GM10248 (cell line): ENCODE results near the gene PRTG.

Experiments
- CTCF ChIA-PET: fragments of 300-600 bp; sonication (Branson Sonifier 250); formaldehyde crosslinking; extraction: SDS; loops from one replicate; lab custom pipeline; 2021; ENCODE audit warnings: antibody characterized with exemption; lab: Yijun Ruan, JAX
- POLR2A ChIA-PET: fragments of 350-650 bp; sonication (Branson Sonifier 250); formaldehyde crosslinking; extraction: SDS; loops from one replicate; lab custom pipeline; 2020; ENCODE audit warnings: antibody characterized with exemption; lab: Yijun Ruan, JAX
- DNase-seq: peaks from one replicate; pipeline ENCODE4 v3.0.0; 2012; ENCODE audit errors: extremely low spot score
- CTCF ChIP-seq: IDR thresholded peaks from 2 replicates; pipeline ENCODE4 v1.5.1; 2012; ENCODE audit warnings: mild to moderate bottlenecking, low read depth; ENCODE audit errors: extremely low read depth, missing control alignments, control extremely low read depth

The PRTG gene

GRCh38 chr15:55649058-55649423 is 93.9 kb downstream of the PRTG start:
- no peak for TF ChIP-seq CTCF
- POLR2A ChIA-PET = no interaction called here
- no peak for DNase-seq
- CTCF ChIA-PET = interaction anchor here (0.7 to 5.7 kb wide), 18 partner anchors 10 to 404 kb away, joined by 3 to 53 read pairs (median 5); no protein-coding TSS in a partner anchor

- ChIA-PET POLR2A (no interaction called here), CTCF (interaction anchor here (1.2 to 3.6 kb wide), 6 partner anchors 8 to 161 kb away, joined by 3 to 11 read pairs (median 4); no protein-coding TSS in a partner anchor)
- no peak for DNase-seq
- no peak for TF ChIP-seq CTCF
Observed at GRCh38 chr15:55638764-55639163, 104.2 kb downstream of the PRTG start.

DNA sequence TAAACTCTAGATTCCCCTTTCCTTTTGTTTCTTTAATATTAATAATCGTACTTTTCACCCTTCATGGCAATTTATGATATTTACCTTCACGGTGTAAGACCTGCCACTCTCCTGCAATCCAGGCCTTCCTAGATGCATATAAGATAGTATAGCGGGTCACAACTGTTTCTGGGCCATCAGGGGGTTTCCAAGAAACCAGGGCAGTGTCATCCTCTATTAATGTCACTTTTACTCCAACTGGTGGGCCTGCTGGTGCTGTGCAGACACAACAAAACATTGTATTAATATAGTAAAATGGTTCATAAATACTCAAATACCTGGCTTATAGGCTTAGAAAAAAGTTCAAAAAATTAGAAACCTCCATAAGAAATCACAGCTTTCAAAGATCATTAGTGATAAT is 105.9 kb downstream of the PRTG start:
- ChIA-PET CTCF (interaction anchor here (1.6 to 3.6 kb wide), 3 partner anchors 13 to 123 kb away, joined by 5 to 11 read pairs (median 11); no protein-coding TSS in a partner anchor), POLR2A (no interaction called here)
- no peak for TF ChIP-seq CTCF
- DNase-seq = no peak

DNA sequence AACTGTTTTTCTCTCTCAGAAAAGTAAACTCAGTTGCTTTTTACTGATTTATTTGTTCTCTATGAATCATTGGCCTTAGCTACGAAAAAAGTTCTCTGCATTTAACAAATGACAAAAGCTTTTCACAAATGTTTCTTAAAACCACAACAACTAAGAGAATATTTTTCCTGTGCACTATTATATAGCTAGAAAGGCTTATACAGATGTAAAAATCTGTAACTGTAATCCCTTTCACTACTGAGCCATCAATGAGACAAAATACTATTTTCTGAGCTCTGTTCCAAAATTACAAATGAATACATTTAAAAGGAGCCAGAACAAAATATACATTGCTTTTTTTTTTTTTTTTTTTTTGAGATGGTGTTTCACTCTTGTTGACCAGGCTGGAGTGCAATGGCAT is 109.2 kb downstream of the PRTG start:
- no peak for DNase-seq
- no peak for TF ChIP-seq CTCF
- ChIA-PET POLR2A (interaction anchor here (0.7 kb wide), 1 partner anchor 1871 kb away, joined by 5 read pairs; no protein-coding TSS in a partner anchor), CTCF (no interaction called here)

GRCh38 chr15:55632434-55632833 is 110.5 kb downstream of the PRTG start:
- CTCF ChIA-PET = no interaction called here
- DNase-seq = no peak
- POLR2A ChIA-PET = no interaction called here
- no peak for TF ChIP-seq CTCF

- no peak for DNase-seq
- POLR2A ChIA-PET = no interaction called here
- TF ChIP-seq CTCF = no peak
- CTCF ChIA-PET = interaction anchor here (0.9 to 1.2 kb wide), 2 partner anchors 13 to 215 kb away, joined by 3 read pairs; no protein-coding TSS in a partner anchor
Observed at GRCh38 chr15:55630858-55631257, 112.1 kb downstream of the PRTG start.

DNA sequence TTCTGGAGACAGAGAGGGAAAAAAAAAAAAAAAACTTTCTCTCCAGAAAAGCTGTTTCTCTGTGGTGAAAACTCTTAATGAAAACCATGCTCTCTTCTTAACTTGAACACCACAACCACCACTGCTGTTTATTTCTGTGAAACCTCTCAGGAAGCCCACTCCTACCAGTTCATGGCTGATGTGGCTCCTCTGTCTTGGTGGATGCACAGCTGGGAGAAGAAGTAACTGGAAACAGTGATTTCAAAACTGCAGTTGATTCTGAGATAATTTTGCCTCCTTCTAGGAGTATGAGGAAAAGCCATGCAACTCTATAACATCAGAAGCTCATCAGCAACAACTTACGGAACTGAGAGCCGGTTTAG is 114.6 kb downstream of the PRTG start:
- TF ChIP-seq CTCF = no peak
- DNase-seq = no peak
- ChIA-PET POLR2A (no interaction called here), CTCF (no interaction called here)
